Smooth muscle cell (in vitro differentiated cells): Measurements from ENCODE around the gene EN1. TPM values are rescaled to one million over a fixed set of nuclear protein-coding genes. Genes with fewer than 3 reads are reported as not detected.
A peak's percentile ranks its signal among the peaks of the same experiment; 100 is the strongest.

Experiments
- DNase-seq: peaks from one replicate; lab custom pipeline; 2025; ENCODE audit not compliant: unreplicated experiment; lab: John Stamatoyannopoulos, UW
- H2AFZ ChIP-seq: fragments of 200-600 bp; sonication (generic); 2 replicates; pipeline ENCODE4 v1.6.0; 2016; ENCODE audit warnings: antibody characterized with exemption, low read depth, mild to moderate bottlenecking
- H3F3A ChIP-seq: fragments of 200-600 bp; sonication (generic); 2 replicates; pipeline ENCODE4 v1.6.0; 2017; ENCODE audit warnings: antibody characterized with exemption, low read depth
- H3K27ac ChIP-seq: fragments of 200-600 bp; sonication (generic); 2 replicates; pipeline ENCODE4 v1.5.1; 2016; ENCODE audit warnings: low read depth, mild to moderate bottlenecking
- H3K27me3 ChIP-seq: fragments of 200-600 bp; sonication (generic); 2 replicates; pipeline ENCODE4 v1.6.1; 2016; ENCODE audit warnings: low read depth, mild to moderate bottlenecking
- H3K36me3 ChIP-seq: fragments of 200-600 bp; sonication (generic); 2 replicates; pipeline ENCODE4 v1.5.1; 2016; ENCODE audit warnings: low read depth
- H3K4me1 ChIP-seq: fragments of 200-600 bp; sonication (generic); 2 replicates; pipeline ENCODE4 v1.5.1; 2016; ENCODE audit warnings: low read depth
- H3K4me2 ChIP-seq: fragments of 200-600 bp; sonication (generic); 2 replicates; pipeline ENCODE4 v1.6.0; 2016; ENCODE audit warnings: mild to moderate bottlenecking
- H3K4me3 ChIP-seq: fragments of 200-600 bp; sonication (generic); 2 replicates; pipeline ENCODE4 v1.5.1; 2016; ENCODE audit warnings: mild to moderate bottlenecking
- H3K79me2 ChIP-seq: fragments of 200-600 bp; sonication (generic); 2 replicates; pipeline ENCODE4 v1.6.0; 2016; ENCODE audit warnings: low read depth, mild to moderate bottlenecking
- H3K9ac ChIP-seq: fragments of 200-600 bp; sonication (generic); 2 replicates; pipeline ENCODE4 v1.6.0; 2016; ENCODE audit warnings: low read depth
- H3K9me3 ChIP-seq: fragments of 200-600 bp; sonication (generic); replicated peaks from 2 replicates; pipeline ENCODE4 v1.5.1; 2016; ENCODE audit warnings: low read depth
- H4K20me1 ChIP-seq: fragments of 200-600 bp; sonication (generic); 2 replicates; pipeline ENCODE4 v1.6.0; 2016; ENCODE audit warnings: low read depth
- WGBS: methylation state at CpG from one replicate; pipeline ENCODE4 v1.1.7; 2016; ENCODE audit warnings: low lambda C conversion rate; 5-methylcytosine and 5-hydroxymethylcytosine counted together
- polyA plus RNA-seq: library from polyadenylated mRNA; unstranded; fragments of >200 nt; fragmentation: Nextera tagmentation; extraction: Ambion mirVana; gene quantifications from 2 replicates; pipeline ENCODE4 v1.2.1, GENCODE V29; 2016
- total RNA-seq: library from RNA; depleted of rRNA; stranded (reverse); fragments of >200 nt; gene quantifications from 2 replicates; pipeline ENCODE4 v1.2.3, GENCODE V29; 2014
- TF ChIP-seq, protein P1 (sequence below): fragments of 200-600 bp; sonication (generic); IDR thresholded peaks from 2 replicates; pipeline ENCODE4 v1.5.1; 2017; ENCODE audit warnings: borderline replicate concordance, mild to moderate bottlenecking, antibody characterized with exemption; ENCODE audit not compliant: insufficient read depth, poor library complexity, severe bottlenecking

Gene EN1
- total and polyA plus RNA-seq, 2 experiments from 2014 or later: 3.0 to 3.4 TPM

DNA sequence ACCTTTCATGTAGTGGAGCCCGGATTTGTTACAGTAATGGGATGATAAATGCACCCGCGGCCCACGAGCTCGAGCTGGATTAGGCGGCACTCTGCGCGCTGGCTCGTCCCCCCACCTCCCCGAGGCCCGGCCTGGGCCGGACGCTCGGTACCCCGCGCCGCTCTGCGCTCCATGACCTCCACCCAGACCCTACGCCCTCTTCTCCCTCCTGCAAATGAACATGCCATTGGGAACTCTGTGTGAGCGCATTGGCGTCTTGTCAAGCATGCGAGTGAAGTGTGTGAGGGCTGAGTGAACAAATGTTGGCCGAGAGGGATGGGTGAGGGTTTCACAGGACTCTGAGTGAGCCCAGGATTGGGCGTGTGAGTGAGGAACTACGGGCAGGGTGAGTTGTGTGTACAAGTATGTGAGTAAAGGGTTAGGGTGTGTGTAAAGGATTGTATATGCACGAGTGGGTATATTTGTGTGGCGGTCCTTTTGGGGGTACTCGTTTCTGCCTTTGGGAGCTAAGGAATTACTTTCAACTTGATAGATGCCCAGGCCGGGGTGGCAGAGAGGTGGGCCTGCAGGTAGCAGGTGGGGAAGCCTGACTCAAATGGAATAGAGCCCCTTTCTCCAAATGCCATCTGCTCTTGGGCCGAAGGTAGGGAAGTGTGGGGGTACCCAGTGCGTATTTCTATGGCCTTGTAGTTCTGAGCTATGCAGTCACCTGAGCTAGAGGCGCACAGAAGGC lies 2.9 kb upstream of the EN1 start:
- TF ChIP-seq, protein P1, sequence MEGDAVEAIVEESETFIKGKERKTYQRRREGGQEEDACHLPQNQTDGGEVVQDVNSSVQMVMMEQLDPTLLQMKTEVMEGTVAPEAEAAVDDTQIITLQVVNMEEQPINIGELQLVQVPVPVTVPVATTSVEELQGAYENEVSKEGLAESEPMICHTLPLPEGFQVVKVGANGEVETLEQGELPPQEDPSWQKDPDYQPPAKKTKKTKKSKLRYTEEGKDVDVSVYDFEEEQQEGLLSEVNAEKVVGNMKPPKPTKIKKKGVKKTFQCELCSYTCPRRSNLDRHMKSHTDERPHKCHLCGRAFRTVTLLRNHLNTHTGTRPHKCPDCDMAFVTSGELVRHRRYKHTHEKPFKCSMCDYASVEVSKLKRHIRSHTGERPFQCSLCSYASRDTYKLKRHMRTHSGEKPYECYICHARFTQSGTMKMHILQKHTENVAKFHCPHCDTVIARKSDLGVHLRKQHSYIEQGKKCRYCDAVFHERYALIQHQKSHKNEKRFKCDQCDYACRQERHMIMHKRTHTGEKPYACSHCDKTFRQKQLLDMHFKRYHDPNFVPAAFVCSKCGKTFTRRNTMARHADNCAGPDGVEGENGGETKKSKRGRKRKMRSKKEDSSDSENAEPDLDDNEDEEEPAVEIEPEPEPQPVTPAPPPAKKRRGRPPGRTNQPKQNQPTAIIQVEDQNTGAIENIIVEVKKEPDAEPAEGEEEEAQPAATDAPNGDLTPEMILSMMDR: no peak
- DNase-seq: no peak
- H3K4me1 ChIP-seq: peaks cover 8% of the 10 kb centered on the region
- no peak overlapping the region for H3K27ac ChIP-seq
- H3K9ac ChIP-seq: no peak overlapping the region
- H3K27me3 ChIP-seq: peaks cover 99% of the 10 kb centered on the region
- H4K20me1 ChIP-seq: no peaks in the 10 kb centered on the region
- H3K4me2 ChIP-seq: peak overlapping the region; percentile 99
- no peaks in the 10 kb centered on the region for H3F3A ChIP-seq
- 10% methylated on average over 32 of the region's 32 CpGs for WGBS
- H3K4me3 ChIP-seq: no peak overlapping the region
- H3K79me2 ChIP-seq: no peaks in the 10 kb centered on the region
- H3K36me3 ChIP-seq: no peaks in the 10 kb centered on the region
- H2AFZ ChIP-seq: no peak overlapping the region
- H3K9me3 ChIP-seq: no peaks in the 10 kb centered on the region

DNA sequence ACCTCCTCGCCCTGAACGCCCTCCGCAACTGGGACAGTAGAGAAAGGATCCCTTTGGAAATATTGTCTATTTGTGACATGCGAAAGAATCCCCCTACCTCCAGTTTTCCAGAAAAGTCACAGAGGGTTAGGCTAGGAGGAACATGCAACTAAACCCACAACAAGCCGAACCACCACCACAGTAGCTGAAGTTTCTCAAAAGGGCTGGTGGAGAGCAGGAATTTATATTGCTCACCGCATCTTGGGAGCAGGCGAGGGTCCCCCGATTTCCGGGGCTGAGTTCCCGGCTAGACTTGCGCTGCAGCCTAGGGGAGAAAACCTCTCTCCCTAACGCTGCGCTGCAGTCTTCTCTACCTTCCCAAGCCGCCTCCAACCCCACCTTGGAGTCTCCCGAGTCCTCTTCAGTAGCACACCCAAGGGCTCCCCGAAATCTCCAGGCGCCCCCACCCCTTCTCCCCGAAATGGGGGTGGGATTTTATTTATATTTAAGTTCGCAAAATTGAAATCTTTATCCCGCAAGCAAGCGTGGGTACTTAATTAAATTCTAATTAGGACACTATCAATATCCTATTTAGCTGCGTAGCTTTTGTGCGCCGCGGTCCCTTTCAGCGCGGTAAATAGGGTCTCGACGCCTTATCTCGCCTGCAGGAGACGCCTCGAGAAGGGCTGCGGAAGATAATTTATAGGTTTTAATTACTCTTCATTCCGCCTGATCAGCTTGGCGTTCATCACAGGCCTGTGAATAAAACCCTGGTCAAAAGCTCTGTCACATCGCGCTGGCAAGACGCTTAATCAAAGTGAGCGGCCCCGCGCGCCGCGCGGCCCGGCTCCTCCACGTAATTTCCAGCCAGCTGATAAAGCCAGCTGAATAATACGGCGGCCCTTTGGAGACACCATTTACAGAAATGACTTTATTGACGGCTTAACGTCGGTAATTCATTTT lies 2.0 kb upstream of the EN1 start:
- no peak overlapping the region for H3K9ac ChIP-seq
- TF ChIP-seq, protein P1: no peak
- H3K4me3 ChIP-seq: no peak overlapping the region
- peaks cover 99% of the 10 kb centered on the region for H3K27me3 ChIP-seq
- no peak for DNase-seq
- no peaks in the 10 kb centered on the region for H3K36me3 ChIP-seq
- H3K79me2 ChIP-seq: no peaks in the 10 kb centered on the region
- no peaks in the 10 kb centered on the region for H3F3A ChIP-seq
- H3K4me1 ChIP-seq: peaks cover 6% of the 10 kb centered on the region
- peak overlapping the region; percentile 99 for H3K4me2 ChIP-seq
- H4K20me1 ChIP-seq: no peaks in the 10 kb centered on the region
- H3K9me3 ChIP-seq: no peaks in the 10 kb centered on the region
- H3K27ac ChIP-seq: no peak overlapping the region
- no peak overlapping the region for H2AFZ ChIP-seq
- WGBS: 4% methylated on average over 52 of the region's 52 CpGs

DNA sequence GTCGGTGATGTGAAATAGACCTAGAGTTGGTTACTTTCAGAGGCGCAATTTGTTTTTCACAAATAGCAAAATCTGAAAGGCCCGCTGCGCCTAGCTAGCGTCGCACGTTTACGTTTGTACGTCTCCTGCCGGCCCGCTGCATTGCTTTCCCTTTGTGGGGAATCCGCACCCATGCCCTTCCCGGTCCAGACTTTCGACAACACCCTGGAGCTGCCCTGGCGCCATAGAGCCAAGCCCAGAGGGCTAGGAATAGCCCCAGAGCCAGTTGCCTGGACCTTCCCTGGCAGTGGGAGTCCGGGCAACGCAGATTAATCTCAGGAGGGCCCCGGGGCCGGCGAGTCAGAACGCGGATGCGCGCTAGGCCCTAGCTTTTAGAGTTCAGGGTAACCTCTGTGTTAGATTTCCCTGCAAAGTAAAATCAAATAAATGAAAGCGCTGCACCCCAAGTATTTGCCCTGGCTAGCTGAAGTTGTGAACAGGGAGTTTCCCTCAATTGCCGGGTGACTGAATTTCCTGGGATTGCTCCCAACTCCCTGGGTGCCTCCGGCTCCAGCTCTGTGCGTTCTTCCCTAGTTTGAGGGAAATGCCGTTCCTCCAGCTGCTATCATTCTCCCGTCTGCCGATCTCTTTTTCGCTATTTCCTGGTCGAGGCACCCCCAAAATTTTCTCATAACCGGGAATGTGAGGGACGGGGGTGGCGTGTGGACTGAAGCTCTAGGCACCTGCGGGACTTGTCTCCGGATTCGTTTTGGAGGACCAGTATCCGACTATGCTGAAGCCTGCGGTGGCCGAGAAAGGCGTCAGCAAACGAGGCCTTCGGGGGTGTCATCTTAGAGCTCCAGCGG lies 1.2 kb upstream of the EN1 start:
- no peaks in the 10 kb centered on the region for H3K36me3 ChIP-seq
- H3K79me2 ChIP-seq: peaks cover 3% of the 10 kb centered on the region
- H2AFZ ChIP-seq: no peak overlapping the region
- peak overlapping the region; percentile 64 for H3K4me3 ChIP-seq
- no peak overlapping the region for H3K27ac ChIP-seq
- H3K27me3 ChIP-seq: peaks cover 99% of the 10 kb centered on the region
- no peak for DNase-seq
- H3K9ac ChIP-seq: no peak overlapping the region
- 7% methylated on average over 44 of the region's 46 CpGs for WGBS
- H3K9me3 ChIP-seq: no peaks in the 10 kb centered on the region
- peaks cover 4% of the 10 kb centered on the region for H3K4me1 ChIP-seq
- H4K20me1 ChIP-seq: no peaks in the 10 kb centered on the region
- peak overlapping the region; percentile 99 for H3K4me2 ChIP-seq
- H3F3A ChIP-seq: no peaks in the 10 kb centered on the region
- TF ChIP-seq, protein P1: no peak
